Measurements from ENCODE around the gene TMOD2.

DNA sequence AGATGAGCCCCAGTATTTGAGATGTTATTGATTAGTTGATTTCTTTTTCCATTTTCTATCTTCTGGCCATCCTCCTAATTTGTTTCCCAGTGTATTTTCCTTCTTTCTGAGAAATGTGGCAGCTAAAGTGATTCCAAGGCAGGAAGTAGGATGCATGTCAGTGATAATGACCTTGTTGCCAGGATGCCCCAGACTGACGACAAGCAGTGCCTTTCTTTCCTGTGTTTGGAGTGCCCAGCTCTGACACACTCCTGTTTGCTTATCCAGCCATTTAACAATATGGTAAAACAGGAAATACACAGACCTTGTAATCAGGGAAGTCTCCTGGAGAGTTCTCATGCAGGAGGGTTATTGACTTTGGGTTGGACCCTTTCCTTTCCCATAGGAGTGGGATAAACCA is 20.4 kb downstream of the TMOD2 start:
- TF ChIP-seq CTCF (conservative IDR thresholded peaks at IDR 0.05 in 1 of 2, IDR thresholded peaks at IDR 0.05 in 1 of 2; ENCODE audit: extremely low read depth in 1 of 2, insufficient read depth in 1 of 2, low read depth in 1 of 2, low read length in 2 of 2) (no peak), EZH2 (IDR thresholded peaks at IDR 0.05; ENCODE audit: borderline replicate concordance, low read length) (no peak)
